Esophagus muscularis mucosa (tissue), 4 donors: ENCODE measurements around the gene FGFRL1. TPM values are rescaled to one million over a fixed set of nuclear protein-coding genes. Genes with fewer than 3 reads are reported as not detected.

Experiments used
- DNase-seq: peaks from one replicate; pipeline ENCODE4 v3.0.0-alpha.2; 2017; ENCODE audit errors: extremely low spot score
- H3K27ac ChIP-seq, 4 donors: fragments of 200-600 bp; sonication (generic); replicated peaks in 1 of 4; 1 replicate in 3 of 4; 2 replicates in 1 of 4; pipeline ENCODE4 v1.5.1; 2016 to 2019; ENCODE audit warnings: mild to moderate bottlenecking in 1 of 4
- H3K27me3 ChIP-seq, 4 donors: fragments of 200-600 bp; sonication (generic); one replicate each; pipeline versions ENCODE4 v1.5.1 to v1.6.0; 2016 to 2019
- H3K36me3 ChIP-seq, 4 donors: fragments of 200-600 bp; sonication (generic); one replicate each; pipeline ENCODE4 v1.5.1; 2016 to 2019
- H3K4me1 ChIP-seq, 4 donors: fragments of 200-600 bp; sonication (generic); one replicate each; pipeline ENCODE4 v1.5.1; 2016 to 2019
- H3K4me3 ChIP-seq, 4 donors: fragments of 200-600 bp; sonication (generic); 1 replicate in 2 of 4; 2 replicates in 2 of 4; pipeline ENCODE4 v1.5.1; 2016 to 2019; ENCODE audit warnings: mild to moderate bottlenecking in 4 of 4, moderate library complexity in 1 of 4
- H3K9me3 ChIP-seq, 4 donors: fragments of 200-600 bp; sonication (generic); 1 replicate in 3 of 4; 2 replicates in 1 of 4; pipeline ENCODE4 v1.5.1; 2016 to 2019
- CTCF ChIP-seq, 3 experiments: fragments of 200-600 bp in 2 of 3; fragments of 450-650 bp in 1 of 3; sonication (generic) in 2 of 3; IDR thresholded peaks; one replicate each; pipeline ENCODE4 v1.5.1; 2017 to 2019; ENCODE audit warnings: antibody characterized with exemption in 3 of 3, mild to moderate bottlenecking in 2 of 3, moderate library complexity in 1 of 3
- EP300 ChIP-seq: sonication (generic); formaldehyde crosslinking; IDR thresholded peaks from one replicate; pipeline ENCODE4 v1.6.1; 2017; ENCODE audit warnings: antibody characterized with exemption
- POLR2A ChIP-seq: fragments of 450-650 bp; IDR thresholded peaks from one replicate; pipeline ENCODE4 v1.6.1; 2017; ENCODE audit warnings: antibody characterized with exemption, moderate library complexity, mild to moderate bottlenecking, low read depth
- POLR2AphosphoS5 ChIP-seq, 2 donors: sonication (generic); formaldehyde crosslinking; IDR thresholded peaks; one replicate each; pipeline ENCODE4 v1.6.1; 2017; ENCODE audit warnings: antibody characterized with exemption in 2 of 2
- WGBS: methylation state at CpG from one replicate; pipeline ENCODE4 v1.1.5; 2018; 5-methylcytosine and 5-hydroxymethylcytosine counted together
- intact Hi-C: fragments of 100-400 bp; cut with DNase I; formaldehyde crosslinking; loops from one replicate; pipeline ENCODE4 v1.15.1; 2023
- total RNA-seq, 4 donors: library from RNA; depleted of rRNA; stranded (reverse); fragments of >200 nt; gene quantifications; one replicate each; pipeline versions ENCODE4 v1.1.0 to v1.2.1, GENCODE V29; 2016

The FGFRL1 gene
- total RNA-seq, 4 donors from 2014 or later: 22.0 to 54.2 (median 32.5) TPM

GRCh38 chr4:967113-968104 is 44.0 kb upstream of the FGFRL1 start:
- H3K27ac ChIP-seq: no peak overlapping the region
- H3K4me3 ChIP-seq: peak overlapping the region in 2 of 4 donors; percentile 8 to 12
- peaks cover 7 to 50% (median 41%) of the 10 kb centered on the region in 4 donors for H3K36me3 ChIP-seq
- peaks cover 0 to 15% (median 6%) of the 10 kb centered on the region in 4 donors for H3K27me3 ChIP-seq
- H3K9me3 ChIP-seq: no peaks in the 10 kb centered on the region
- intact Hi-C loops: no loop called here
- no peak for DNase-seq
- H3K4me1 ChIP-seq: peaks cover 18 to 40% (median 33%) of the 10 kb centered on the region in 4 donors
- no peak for TF ChIP-seq POLR2A
- TF ChIP-seq POLR2AphosphoS5 (IDR thresholded peaks at IDR 0.05): no peak
- no peak for TF ChIP-seq CTCF (IDR thresholded peaks at IDR 0.05)
- no peak for TF ChIP-seq EP300
- WGBS: 76% methylated on average over 18 of the region's 76 CpGs

- peak overlapping the region in 1 of 4 donors; percentile 12 for H3K4me3 ChIP-seq
- intact Hi-C loops: no loop called here
Measured at GRCh38 chr4:968221-968620, 43.2 kb upstream of the FGFRL1 start.

GRCh38 chr4:968621-969394 is 42.6 kb upstream of the FGFRL1 start:
- WGBS: 100% methylated on average over 1 of the region's 23 CpGs
- DNase-seq: no peak
- Histone ChIP-seq H3K9me3 (no peaks in the 10 kb centered on the region), H3K27me3 (peaks cover 0 to 15% (median 6%) of the 10 kb centered on the region in 4 donors), H3K4me1 (peaks cover 23 to 49% (median 41%) of the 10 kb centered on the region in 4 donors), H3K4me3 (no peak overlapping the region), H3K27ac (no peak overlapping the region), H3K36me3 (peaks cover 7 to 40% (median 31%) of the 10 kb centered on the region in 4 donors)
- TF ChIP-seq CTCF (IDR thresholded peaks at IDR 0.05): no peak
- intact Hi-C loops: no loop called here

More at GRCh38 chr4:968221-968620, 43.2 kb upstream of the FGFRL1 start:
- Histone ChIP-seq H3K4me1 (peaks cover 23 to 47% (median 38%) of the 10 kb centered on the region in 4 donors), H3K27ac (no peak overlapping the region), H3K36me3 (peaks cover 7 to 43% (median 34%) of the 10 kb centered on the region in 4 donors), H3K9me3 (no peaks in the 10 kb centered on the region), H3K27me3 (peaks cover 0 to 15% (median 6%) of the 10 kb centered on the region in 4 donors)
- no peak for TF ChIP-seq EP300
- TF ChIP-seq CTCF (IDR thresholded peaks at IDR 0.05): no peak
- TF ChIP-seq POLR2AphosphoS5 (IDR thresholded peaks at IDR 0.05): no peak
- no peak for TF ChIP-seq POLR2A
- no peak for DNase-seq
- no CpG with 5 or more reads among the region's 24 CpGs for WGBS

- no peak for TF ChIP-seq EP300
- no peak for TF ChIP-seq CTCF (IDR thresholded peaks at IDR 0.05)
- TF ChIP-seq POLR2A: no peak
- TF ChIP-seq POLR2AphosphoS5 (IDR thresholded peaks at IDR 0.05): no peak
- intact Hi-C loops: no loop called here
- H3K4me1 ChIP-seq: peaks cover 23 to 54% (median 45%) of the 10 kb centered on the region in 4 donors
- no peak overlapping the region for H3K27ac ChIP-seq
- DNase-seq: no peak
- H3K27me3 ChIP-seq: peaks cover 0 to 15% (median 6%) of the 10 kb centered on the region in 4 donors
- no peaks in the 10 kb centered on the region for H3K9me3 ChIP-seq
- peaks cover 7 to 26% (median 22%) of the 10 kb centered on the region in 4 donors for H3K36me3 ChIP-seq
- H3K4me3 ChIP-seq: no peak overlapping the region
- WGBS: over 99% methylated on average over 15 of the region's 25 CpGs
Measured at GRCh38 chr4:970046-970745, 41.2 kb upstream of the FGFRL1 start.
